Esophagus muscularis mucosa (tissue), 4 donors: ENCODE results near the gene XYLB.

ENCODE experiments used
- EP300 ChIP-seq: sonication (generic); formaldehyde crosslinking; IDR thresholded peaks from one replicate; pipeline ENCODE4 v1.6.1; 2017; ENCODE audit warnings: antibody characterized with exemption
- POLR2A ChIP-seq: fragments of 450-650 bp; IDR thresholded peaks from one replicate; pipeline ENCODE4 v1.6.1; 2017; ENCODE audit warnings: antibody characterized with exemption, moderate library complexity, mild to moderate bottlenecking, low read depth
- POLR2AphosphoS5 ChIP-seq, 2 donors: sonication (generic); formaldehyde crosslinking; IDR thresholded peaks; one replicate each; pipeline ENCODE4 v1.6.1; 2017; ENCODE audit warnings: antibody characterized with exemption in 2 of 2
- TF ChIP-seq, protein P1 (sequence below), 3 experiments: fragments of 200-600 bp in 2 of 3; fragments of 450-650 bp in 1 of 3; sonication (generic) in 2 of 3; IDR thresholded peaks; one replicate each; pipeline ENCODE4 v1.5.1; 2017 to 2019; ENCODE audit warnings: antibody characterized with exemption in 3 of 3, mild to moderate bottlenecking in 2 of 3, moderate library complexity in 1 of 3

DNA sequence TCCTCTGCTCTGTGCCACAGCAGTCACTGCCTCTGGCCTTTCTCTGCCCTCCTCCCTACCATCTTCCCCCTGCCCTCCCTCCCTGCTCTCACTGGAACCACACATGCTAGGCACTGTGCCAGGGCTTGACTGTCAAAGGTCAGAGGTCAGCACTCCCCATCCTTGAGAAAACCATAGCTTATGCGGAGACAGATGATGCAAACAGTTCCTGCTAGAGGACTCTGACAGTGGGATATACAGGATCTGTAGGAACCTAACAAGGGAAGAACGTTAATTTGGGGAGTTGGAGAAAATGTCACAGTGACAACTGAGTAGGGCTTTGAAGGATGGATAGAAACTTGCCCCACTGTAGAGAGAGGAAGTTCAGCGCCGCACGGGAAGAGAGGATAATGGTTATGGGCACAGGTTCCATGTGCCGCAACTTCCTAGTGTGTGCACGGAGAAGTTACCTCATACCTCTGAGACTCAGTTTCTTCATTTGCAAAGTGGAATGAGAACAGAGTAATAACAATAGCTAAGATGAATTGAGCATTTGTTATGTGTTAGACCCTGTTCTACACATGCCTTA lies 29.3 kb upstream of the XYLB start:
- TF ChIP-seq, protein P1, sequence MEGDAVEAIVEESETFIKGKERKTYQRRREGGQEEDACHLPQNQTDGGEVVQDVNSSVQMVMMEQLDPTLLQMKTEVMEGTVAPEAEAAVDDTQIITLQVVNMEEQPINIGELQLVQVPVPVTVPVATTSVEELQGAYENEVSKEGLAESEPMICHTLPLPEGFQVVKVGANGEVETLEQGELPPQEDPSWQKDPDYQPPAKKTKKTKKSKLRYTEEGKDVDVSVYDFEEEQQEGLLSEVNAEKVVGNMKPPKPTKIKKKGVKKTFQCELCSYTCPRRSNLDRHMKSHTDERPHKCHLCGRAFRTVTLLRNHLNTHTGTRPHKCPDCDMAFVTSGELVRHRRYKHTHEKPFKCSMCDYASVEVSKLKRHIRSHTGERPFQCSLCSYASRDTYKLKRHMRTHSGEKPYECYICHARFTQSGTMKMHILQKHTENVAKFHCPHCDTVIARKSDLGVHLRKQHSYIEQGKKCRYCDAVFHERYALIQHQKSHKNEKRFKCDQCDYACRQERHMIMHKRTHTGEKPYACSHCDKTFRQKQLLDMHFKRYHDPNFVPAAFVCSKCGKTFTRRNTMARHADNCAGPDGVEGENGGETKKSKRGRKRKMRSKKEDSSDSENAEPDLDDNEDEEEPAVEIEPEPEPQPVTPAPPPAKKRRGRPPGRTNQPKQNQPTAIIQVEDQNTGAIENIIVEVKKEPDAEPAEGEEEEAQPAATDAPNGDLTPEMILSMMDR (IDR thresholded peaks at IDR 0.05), result no peak
- no peak for TF ChIP-seq EP300
- no peak for TF ChIP-seq POLR2A
- no peak for TF ChIP-seq POLR2AphosphoS5 (IDR thresholded peaks at IDR 0.05)
